GM12878 (cell line): Measurements from ENCODE around the gene AP2A2.

Experiments
- ASH2L ChIP-seq: fragments of 300-600, 200-600 bp; sonication (generic); IDR thresholded peaks from 2 replicates; pipeline ENCODE4 v1.6.1; 2017; ENCODE audit warnings: low read depth, mild to moderate bottlenecking, borderline replicate concordance
- ATF2 ChIP-seq: IDR thresholded peaks from 2 replicates; pipeline ENCODE4 v1.6.1; 2012; ENCODE audit warnings: low read length, inconsistent platforms
- EZH2 ChIP-seq: IDR thresholded peaks from 2 replicates; pipeline ENCODE4 v1.6.1; 2012; ENCODE audit warnings: low read depth, mild to moderate bottlenecking, control low read depth, inconsistent platforms, low read length, borderline replicate concordance; ENCODE audit not compliant: control insufficient read depth
- MEF2A ChIP-seq: IDR thresholded peaks from 2 replicates; pipeline ENCODE4 v1.6.1; 2011; ENCODE audit warnings: low read depth, mild to moderate bottlenecking, low read length, moderate library complexity; ENCODE audit not compliant: insufficient read depth
- PAX8 ChIP-seq: fragments of 450-650 bp; IDR thresholded peaks from 2 replicates; pipeline ENCODE4 v1.6.1; 2017; ENCODE audit warnings: mild to moderate bottlenecking, moderate library complexity
- POLR2A ChIP-seq: IDR thresholded peaks from 2 replicates; pipeline ENCODE4 v1.6.1; 2011; ENCODE audit warnings: low read depth, mild to moderate bottlenecking, low read length
- PRDM15 ChIP-seq: fragments of 450-650 bp; formaldehyde crosslinking; IDR thresholded peaks from 2 replicates; pipeline ENCODE4 v1.4.0; 2020; ENCODE audit warnings: mild to moderate bottlenecking, moderate library complexity
- REST ChIP-seq: IDR thresholded peaks from 2 replicates; pipeline ENCODE4 v1.6.1; 2012; ENCODE audit warnings: mild to moderate bottlenecking, low read depth, low read length
- SIX5 ChIP-seq: IDR thresholded peaks from 2 replicates; pipeline ENCODE4 v1.6.1; 2011; ENCODE audit warnings: mild to moderate bottlenecking, low read depth, low read length, moderate library complexity; ENCODE audit not compliant: severe bottlenecking
- YY1 ChIP-seq: IDR thresholded peaks from 2 replicates; pipeline ENCODE4 v1.6.1; 2011; ENCODE audit warnings: low read depth, mild to moderate bottlenecking, low read length
- TF ChIP-seq, protein P1 (sequence below): fragments of 450-650 bp; IDR thresholded peaks from 2 replicates; pipeline ENCODE4 v1.6.1; 2016; ENCODE audit warnings: mild to moderate bottlenecking
- TF ChIP-seq, protein P2 (sequence below), 3 experiments: IDR thresholded peaks in 2 of 3; conservative IDR thresholded peaks in 1 of 3; 2 replicates each; pipeline ENCODE4 v1.5.1; 2011; ENCODE audit warnings: low read depth in 3 of 3, low read length in 3 of 3, mild to moderate bottlenecking in 3 of 3, control low read depth in 2 of 3, moderate library complexity in 2 of 3, inconsistent platforms in 1 of 3, mixed read lengths in 1 of 3; ENCODE audit not compliant: control insufficient read depth in 2 of 3, insufficient read depth in 1 of 3; ENCODE audit errors: extremely low read depth in 1 of 3
- TF ChIP-seq, protein P3 (sequence below): fragments of 150-350 bp; IDR thresholded peaks from 2 replicates; pipeline ENCODE4 v1.6.1; 2014; ENCODE audit warnings: mild to moderate bottlenecking, low read depth, low read length

DNA sequence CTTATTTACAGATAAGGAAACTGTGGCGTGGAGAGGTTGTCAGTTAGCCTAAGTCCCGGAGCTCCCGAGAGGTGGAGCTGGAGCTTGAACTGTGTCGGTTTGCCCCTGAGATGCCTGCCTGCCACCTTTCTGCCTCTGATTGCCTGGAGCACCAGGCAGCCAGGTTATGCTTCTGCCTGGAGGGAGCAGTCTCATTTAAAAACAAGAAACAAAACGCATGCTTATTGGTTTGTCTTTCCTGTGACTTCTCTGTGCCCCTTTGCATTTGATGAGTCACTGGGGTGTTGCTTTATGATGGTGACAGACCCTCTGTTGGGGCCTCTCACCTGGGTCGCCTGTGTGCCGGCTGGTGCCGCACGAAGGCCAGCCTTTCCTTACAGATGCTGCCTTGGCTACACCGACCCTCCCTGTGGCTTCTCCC lies 12.2 kb downstream of the AP2A2 start:
- TF ChIP-seq, protein P1, sequence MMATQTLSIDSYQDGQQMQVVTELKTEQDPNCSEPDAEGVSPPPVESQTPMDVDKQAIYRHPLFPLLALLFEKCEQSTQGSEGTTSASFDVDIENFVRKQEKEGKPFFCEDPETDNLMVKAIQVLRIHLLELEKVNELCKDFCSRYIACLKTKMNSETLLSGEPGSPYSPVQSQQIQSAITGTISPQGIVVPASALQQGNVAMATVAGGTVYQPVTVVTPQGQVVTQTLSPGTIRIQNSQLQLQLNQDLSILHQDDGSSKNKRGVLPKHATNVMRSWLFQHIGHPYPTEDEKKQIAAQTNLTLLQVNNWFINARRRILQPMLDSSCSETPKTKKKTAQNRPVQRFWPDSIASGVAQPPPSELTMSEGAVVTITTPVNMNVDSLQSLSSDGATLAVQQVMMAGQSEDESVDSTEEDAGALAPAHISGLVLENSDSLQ = no peak
- TF ChIP-seq PAX8 = no peak
- TF ChIP-seq EZH2 = no peak
- TF ChIP-seq POLR2A = no peak
- no peak for TF ChIP-seq PRDM15
- TF ChIP-seq, protein P2, sequence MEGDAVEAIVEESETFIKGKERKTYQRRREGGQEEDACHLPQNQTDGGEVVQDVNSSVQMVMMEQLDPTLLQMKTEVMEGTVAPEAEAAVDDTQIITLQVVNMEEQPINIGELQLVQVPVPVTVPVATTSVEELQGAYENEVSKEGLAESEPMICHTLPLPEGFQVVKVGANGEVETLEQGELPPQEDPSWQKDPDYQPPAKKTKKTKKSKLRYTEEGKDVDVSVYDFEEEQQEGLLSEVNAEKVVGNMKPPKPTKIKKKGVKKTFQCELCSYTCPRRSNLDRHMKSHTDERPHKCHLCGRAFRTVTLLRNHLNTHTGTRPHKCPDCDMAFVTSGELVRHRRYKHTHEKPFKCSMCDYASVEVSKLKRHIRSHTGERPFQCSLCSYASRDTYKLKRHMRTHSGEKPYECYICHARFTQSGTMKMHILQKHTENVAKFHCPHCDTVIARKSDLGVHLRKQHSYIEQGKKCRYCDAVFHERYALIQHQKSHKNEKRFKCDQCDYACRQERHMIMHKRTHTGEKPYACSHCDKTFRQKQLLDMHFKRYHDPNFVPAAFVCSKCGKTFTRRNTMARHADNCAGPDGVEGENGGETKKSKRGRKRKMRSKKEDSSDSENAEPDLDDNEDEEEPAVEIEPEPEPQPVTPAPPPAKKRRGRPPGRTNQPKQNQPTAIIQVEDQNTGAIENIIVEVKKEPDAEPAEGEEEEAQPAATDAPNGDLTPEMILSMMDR (IDR thresholded peaks at IDR 0.05 in 2 of 3, conservative IDR thresholded peaks at IDR 0.05 in 1 of 3; ENCODE audit: control insufficient read depth in 2 of 3, extremely low read depth in 1 of 3, insufficient read depth in 1 of 3, low read depth in 3 of 3, low read length in 3 of 3) = no peak
- TF ChIP-seq MEF2A = no peak
- no peak for TF ChIP-seq ATF2
- no peak for TF ChIP-seq ASH2L
- TF ChIP-seq REST = no peak
- TF ChIP-seq, protein P3, sequence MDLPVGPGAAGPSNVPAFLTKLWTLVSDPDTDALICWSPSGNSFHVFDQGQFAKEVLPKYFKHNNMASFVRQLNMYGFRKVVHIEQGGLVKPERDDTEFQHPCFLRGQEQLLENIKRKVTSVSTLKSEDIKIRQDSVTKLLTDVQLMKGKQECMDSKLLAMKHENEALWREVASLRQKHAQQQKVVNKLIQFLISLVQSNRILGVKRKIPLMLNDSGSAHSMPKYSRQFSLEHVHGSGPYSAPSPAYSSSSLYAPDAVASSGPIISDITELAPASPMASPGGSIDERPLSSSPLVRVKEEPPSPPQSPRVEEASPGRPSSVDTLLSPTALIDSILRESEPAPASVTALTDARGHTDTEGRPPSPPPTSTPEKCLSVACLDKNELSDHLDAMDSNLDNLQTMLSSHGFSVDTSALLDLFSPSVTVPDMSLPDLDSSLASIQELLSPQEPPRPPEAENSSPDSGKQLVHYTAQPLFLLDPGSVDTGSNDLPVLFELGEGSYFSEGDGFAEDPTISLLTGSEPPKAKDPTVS = no peak
- TF ChIP-seq YY1 = no peak
- no peak for TF ChIP-seq SIX5
